Measurements from ENCODE around the gene GRHL3. TPM values are rescaled to one million over a fixed set of nuclear protein-coding genes. Genes with fewer than 3 reads are reported as not detected.

GRHL3 gene
- total RNA-seq, 1 donor from 2014 or later: 2.1 TPM

DNA sequence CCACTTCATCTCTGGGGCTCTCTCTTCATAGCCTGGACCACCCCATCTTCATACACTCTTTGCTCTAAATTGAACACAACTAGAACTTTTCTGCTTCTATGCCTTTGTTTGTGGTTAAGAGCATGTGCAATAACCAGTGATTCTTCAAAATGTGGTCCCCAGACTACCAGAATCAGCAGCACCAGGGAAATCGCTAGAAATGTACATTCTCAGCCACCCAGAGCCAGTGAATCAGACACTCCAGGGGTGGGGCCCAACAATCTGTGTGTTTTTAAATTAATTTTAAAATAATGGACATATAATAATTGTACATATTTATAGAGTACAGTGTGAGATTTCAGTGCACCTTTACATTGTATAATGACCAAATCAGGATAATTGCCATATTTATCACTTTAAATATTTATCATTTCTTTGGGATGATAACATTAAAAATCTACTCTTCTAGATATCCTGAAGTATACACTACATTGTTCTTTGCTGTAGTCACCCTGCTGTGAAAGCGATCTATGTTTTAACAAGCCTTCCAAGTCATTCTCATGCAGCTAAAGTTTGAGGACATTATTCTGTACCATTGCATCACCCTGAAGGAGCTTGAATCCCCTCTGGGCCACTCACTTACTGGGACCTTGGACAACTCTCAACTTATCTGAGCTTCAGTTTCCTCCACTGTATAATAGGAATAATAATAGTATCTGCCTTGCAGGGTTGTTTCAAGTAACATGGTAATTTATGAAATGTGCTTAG is 10.8 kb downstream of the GRHL3 start:
- Mint-ChIP-seq H3K9me3 (ENCODE audit: unreplicated experiment) (no peaks in the 10 kb centered on the region), H3K4me1 (ENCODE audit: unreplicated experiment) (peaks cover 15% of the 10 kb centered on the region), H3K27ac (ENCODE audit: unreplicated experiment) (no peak overlapping the region), H3K36me3 (ENCODE audit: low read depth, unreplicated experiment) (peaks cover 3% of the 10 kb centered on the region), H3K4me3 (ENCODE audit: unreplicated experiment) (no peak overlapping the region), H3K27me3 (ENCODE audit: unreplicated experiment) (peaks cover 4% of the 10 kb centered on the region)
- no peak for DNase-seq (ENCODE audit: low spot score)
- TF ChIP-seq, protein P1, sequence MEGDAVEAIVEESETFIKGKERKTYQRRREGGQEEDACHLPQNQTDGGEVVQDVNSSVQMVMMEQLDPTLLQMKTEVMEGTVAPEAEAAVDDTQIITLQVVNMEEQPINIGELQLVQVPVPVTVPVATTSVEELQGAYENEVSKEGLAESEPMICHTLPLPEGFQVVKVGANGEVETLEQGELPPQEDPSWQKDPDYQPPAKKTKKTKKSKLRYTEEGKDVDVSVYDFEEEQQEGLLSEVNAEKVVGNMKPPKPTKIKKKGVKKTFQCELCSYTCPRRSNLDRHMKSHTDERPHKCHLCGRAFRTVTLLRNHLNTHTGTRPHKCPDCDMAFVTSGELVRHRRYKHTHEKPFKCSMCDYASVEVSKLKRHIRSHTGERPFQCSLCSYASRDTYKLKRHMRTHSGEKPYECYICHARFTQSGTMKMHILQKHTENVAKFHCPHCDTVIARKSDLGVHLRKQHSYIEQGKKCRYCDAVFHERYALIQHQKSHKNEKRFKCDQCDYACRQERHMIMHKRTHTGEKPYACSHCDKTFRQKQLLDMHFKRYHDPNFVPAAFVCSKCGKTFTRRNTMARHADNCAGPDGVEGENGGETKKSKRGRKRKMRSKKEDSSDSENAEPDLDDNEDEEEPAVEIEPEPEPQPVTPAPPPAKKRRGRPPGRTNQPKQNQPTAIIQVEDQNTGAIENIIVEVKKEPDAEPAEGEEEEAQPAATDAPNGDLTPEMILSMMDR (IDR thresholded peaks at IDR 0.05; ENCODE audit: unreplicated experiment): no peak

DNA sequence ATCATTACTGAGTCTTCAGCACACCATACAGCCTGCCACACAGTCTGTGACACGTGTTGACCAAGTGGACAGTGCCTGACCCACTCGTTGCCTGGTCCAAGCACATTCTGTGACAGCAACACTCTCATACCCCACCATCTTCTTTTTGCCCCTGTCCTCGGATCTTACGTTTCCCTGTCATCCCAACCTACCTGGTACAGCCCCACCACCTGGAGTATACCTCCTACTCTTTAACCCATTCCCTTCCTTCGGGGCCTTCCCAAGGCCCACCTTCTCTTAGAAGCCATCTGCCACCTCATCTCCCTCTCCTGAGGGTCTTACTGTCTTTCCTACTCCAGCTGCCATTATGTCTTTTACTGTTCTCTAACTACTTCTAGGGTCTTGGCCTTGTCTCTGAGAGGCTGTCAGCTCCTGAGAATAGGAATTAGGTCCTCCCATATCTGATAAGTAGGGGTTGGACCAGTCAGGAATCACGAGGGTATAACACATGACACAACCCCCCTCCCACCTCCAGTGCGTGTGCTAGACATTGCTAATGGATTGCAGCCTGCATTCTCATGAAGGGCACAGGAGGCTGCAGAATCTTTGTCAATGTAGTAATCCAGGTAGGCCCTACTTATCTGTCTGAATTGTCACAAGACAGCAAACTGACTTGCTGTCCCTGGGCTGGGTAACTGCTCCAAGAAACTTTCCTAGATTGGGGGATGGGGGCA is 13.0 kb downstream of the GRHL3 start:
- H3K27ac Mint-ChIP-seq (ENCODE audit: unreplicated experiment): no peak overlapping the region
- no peaks in the 10 kb centered on the region for H3K9me3 Mint-ChIP-seq (ENCODE audit: unreplicated experiment)
- peaks cover 3% of the 10 kb centered on the region for H3K36me3 Mint-ChIP-seq (ENCODE audit: low read depth, unreplicated experiment)
- H3K4me3 Mint-ChIP-seq (ENCODE audit: unreplicated experiment): no peak overlapping the region
- no peak for DNase-seq (ENCODE audit: low spot score)
- H3K4me1 Mint-ChIP-seq (ENCODE audit: unreplicated experiment): peaks cover 21% of the 10 kb centered on the region
- peaks cover 4% of the 10 kb centered on the region for H3K27me3 Mint-ChIP-seq (ENCODE audit: unreplicated experiment)
- TF ChIP-seq, protein P1 (IDR thresholded peaks at IDR 0.05; ENCODE audit: unreplicated experiment): no peak

DNA sequence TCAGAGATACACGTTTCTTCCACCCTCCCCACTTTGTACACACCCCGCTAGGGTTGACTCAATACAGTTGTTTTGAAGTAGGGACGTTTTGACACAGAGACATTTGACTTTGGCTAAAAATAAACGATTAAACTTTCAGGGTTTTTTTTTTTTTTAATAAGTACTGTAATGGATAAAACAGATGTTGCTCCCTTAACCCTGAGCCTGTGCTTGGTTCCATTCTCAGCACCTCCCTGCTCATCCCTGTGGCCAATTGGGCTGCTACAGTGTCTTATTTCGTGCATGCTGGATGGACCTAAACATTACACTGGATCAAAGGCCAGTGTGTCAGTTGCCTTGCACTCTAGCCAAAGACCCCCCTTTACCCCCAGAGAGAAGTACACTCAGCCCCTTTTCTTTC is 16.9 kb downstream of the GRHL3 start:
- Mint-ChIP-seq H3K9me3 (ENCODE audit: unreplicated experiment) (no peaks in the 10 kb centered on the region), H3K36me3 (ENCODE audit: low read depth, unreplicated experiment) (peaks cover 3% of the 10 kb centered on the region), H3K4me1 (ENCODE audit: unreplicated experiment) (peaks cover 32% of the 10 kb centered on the region), H3K27me3 (ENCODE audit: unreplicated experiment) (peaks cover 2% of the 10 kb centered on the region), H3K4me3 (ENCODE audit: unreplicated experiment) (no peak overlapping the region), H3K27ac (ENCODE audit: unreplicated experiment) (no peak overlapping the region)
- no peak for DNase-seq (ENCODE audit: low spot score)
- TF ChIP-seq, protein P1 (IDR thresholded peaks at IDR 0.05; ENCODE audit: unreplicated experiment): no peak

DNA sequence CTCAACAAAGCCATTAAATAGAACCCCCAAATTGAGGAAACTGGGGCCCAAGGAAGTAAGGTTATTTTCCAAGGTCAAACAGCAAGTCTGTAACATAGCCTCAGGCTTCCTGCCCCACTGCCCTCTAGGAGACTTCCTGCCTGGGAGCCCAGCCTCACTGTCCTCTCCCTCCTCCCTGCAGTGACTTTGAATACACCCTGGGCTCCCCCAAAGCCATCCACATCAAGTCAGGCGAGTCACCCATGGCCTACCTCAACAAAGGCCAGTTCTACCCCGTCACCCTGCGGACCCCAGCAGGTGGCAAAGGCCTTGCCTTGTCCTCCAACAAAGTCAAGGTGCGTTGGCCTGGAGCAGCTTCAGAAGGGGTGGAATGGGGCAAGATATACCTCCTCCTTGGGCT is 18.3 kb downstream of the GRHL3 start:
- TF ChIP-seq, protein P1 (IDR thresholded peaks at IDR 0.05; ENCODE audit: unreplicated experiment): no peak
- Mint-ChIP-seq H3K9me3 (ENCODE audit: unreplicated experiment) (no peaks in the 10 kb centered on the region), H3K4me3 (ENCODE audit: unreplicated experiment) (no peak overlapping the region), H3K36me3 (ENCODE audit: low read depth, unreplicated experiment) (no peaks in the 10 kb centered on the region), H3K27ac (ENCODE audit: unreplicated experiment) (no peak overlapping the region), H3K4me1 (ENCODE audit: unreplicated experiment) (peaks cover 33% of the 10 kb centered on the region), H3K27me3 (ENCODE audit: unreplicated experiment) (peaks cover 5% of the 10 kb centered on the region)
- no peak for DNase-seq (ENCODE audit: low spot score)

DNA sequence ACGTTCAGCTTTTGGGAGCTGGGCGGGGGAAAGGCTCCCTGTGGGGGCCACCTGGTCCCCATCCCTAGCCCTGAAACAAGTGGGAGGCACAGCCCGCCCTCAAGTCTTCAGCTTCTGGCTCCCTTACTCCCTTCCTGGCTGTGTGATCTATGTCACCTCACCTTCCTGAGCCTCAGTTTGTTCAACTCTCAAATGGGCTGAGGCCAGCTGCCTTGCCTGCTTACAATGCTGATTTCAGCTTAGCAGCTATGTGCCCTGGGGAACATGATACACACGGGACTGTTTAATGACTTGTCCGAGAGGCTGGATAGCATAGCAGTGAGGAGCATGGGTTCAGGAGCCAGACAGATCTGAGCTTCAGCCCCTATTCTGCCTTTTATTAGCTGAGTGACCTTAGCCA is 19.3 kb downstream of the GRHL3 start:
- TF ChIP-seq, protein P1 (IDR thresholded peaks at IDR 0.05; ENCODE audit: unreplicated experiment): no peak
- Mint-ChIP-seq H3K9me3 (ENCODE audit: unreplicated experiment) (no peaks in the 10 kb centered on the region), H3K4me1 (ENCODE audit: unreplicated experiment) (peaks cover 33% of the 10 kb centered on the region), H3K27ac (ENCODE audit: unreplicated experiment) (no peak overlapping the region), H3K27me3 (ENCODE audit: unreplicated experiment) (peaks cover 6% of the 10 kb centered on the region), H3K4me3 (ENCODE audit: unreplicated experiment) (no peak overlapping the region), H3K36me3 (ENCODE audit: low read depth, unreplicated experiment) (no peaks in the 10 kb centered on the region)
- no peak for DNase-seq (ENCODE audit: low spot score)
